ENCODE measurements around the gene MTA3. TPM values are rescaled to one million over a fixed set of nuclear protein-coding genes. Genes with fewer than 3 reads are reported as not detected.

The MTA3 gene
- total and polyA plus RNA-seq, 9 of the 15 experiments (the other 6 are each of a cell fraction or from before 2014, with no cell fraction given), result 12.4 to 39.6 (median 23.5) TPM

GRCh38 chr2:42575458-42576064 lies 7.1 kb downstream of the MTA3 start:
- POLR2A ChIA-PET, result no interaction called here
- CTCF ChIA-PET (ENCODE audit: low intra/inter-chr PET ratio), result no interaction called here
- ATAC-seq (no peak), FAIRE-seq (no peak), DNase-seq (ENCODE audit: extremely low read depth in 1 of 4, low spot score in 3 of 4) (no peak)
- H3K9ac ChIP-seq (ENCODE audit: insufficient read depth in 1 of 2, low read depth in 2 of 2, low read length in 2 of 2), result no peak overlapping the region
- H3K27ac ChIP-seq (ENCODE audit: extremely low read depth, low read depth, low read length), result no peak overlapping the region
- no peaks in the 10 kb centered on the region for H4K20me1 ChIP-seq (replicated peaks; ENCODE audit: control insufficient read depth, insufficient read depth, low read length)
- H3K4me3 ChIP-seq, result no peak overlapping the region
- intact Hi-C loops (cut with micrococcal nuclease) (no loop called here), in situ Hi-C loops (cut with MboI) (no loop called here)
- H3K4me2 ChIP-seq (ENCODE audit: insufficient read depth, low read length), result no peak overlapping the region
- BruUV-seq (replicated peaks), result no TSS peak
- H3K79me2 ChIP-seq (ENCODE audit: control insufficient read depth, insufficient read depth, low read length), result no peaks in the 10 kb centered on the region; the same call in 2 of the 3 replicates
- TF ChIP-seq OTX1 (CRISPR knock-in tag; IDR thresholded peaks at IDR 0.05), result no peak
- no peak for TF ChIP-seq ZNF197 (CRISPR knock-in tag; IDR thresholded peaks at IDR 0.05; ENCODE audit: low read depth)
- no peak for TF ChIP-seq JUND (IDR thresholded peaks at IDR 0.05; ENCODE audit: borderline replicate concordance, low read depth, low read length)
- no peak for TF ChIP-seq JUND (tag; IDR thresholded peaks at IDR 0.05; ENCODE audit: borderline replicate concordance, low read depth, low read length)
- no peak for TF ChIP-seq ARID2 (IDR thresholded peaks at IDR 0.05)
- TF ChIP-seq ZNF707 (CRISPR knock-in tag; conservative IDR thresholded peaks at IDR 0.05), result no peak
- no peak for TF ChIP-seq NFATC3 (IDR thresholded peaks at IDR 0.05)
- no peak for TF ChIP-seq ZKSCAN3 (CRISPR knock-in tag; IDR thresholded peaks at IDR 0.05)
- no peak for TF ChIP-seq NCOA2 (IDR thresholded peaks at IDR 0.05; ENCODE audit: partially characterized antibody in 2 of 2)
- TF ChIP-seq ZBTB7A (IDR thresholded peaks at IDR 0.05; ENCODE audit: borderline replicate concordance, control insufficient read depth, low read depth, low read length), result no peak
- no peak for TF ChIP-seq THAP7 (CRISPR knock-in tag; IDR thresholded peaks at IDR 0.05)
- no peak for TF ChIP-seq MBD1 (CRISPR knock-in tag; IDR thresholded peaks at IDR 0.05)
- no peak for TF ChIP-seq TARDBP (IDR thresholded peaks at IDR 0.05)
- no peak for TF ChIP-seq POU5F1 (IDR thresholded peaks at IDR 0.05; ENCODE audit: borderline replicate concordance, low read depth, low read length, partially characterized antibody)
- TF ChIP-seq MTA1 (IDR thresholded peaks at IDR 0.05; ENCODE audit: borderline replicate concordance), result no peak
- TF ChIP-seq DIDO1 (tag; IDR thresholded peaks at IDR 0.05; ENCODE audit: low read depth), result no peak
- no peak for TF ChIP-seq CREBBP (IDR thresholded peaks at IDR 0.05; ENCODE audit: low read depth, low read length)
- TF ChIP-seq MEF2D (tag; conservative IDR thresholded peaks at IDR 0.05; ENCODE audit: low read depth), result no peak
- TF ChIP-seq MBD2 (IDR thresholded peaks at IDR 0.05; ENCODE audit: borderline replicate concordance, low read depth), result no peak
- TF ChIP-seq GATAD2B (IDR thresholded peaks at IDR 0.05; ENCODE audit: borderline replicate concordance), result no peak
- no peaks in the 10 kb centered on the region for H3K9me1 ChIP-seq (ENCODE audit: control insufficient read depth, insufficient read depth, low read length)
- 78% methylated on average over 3 of the region's 3 CpGs for WGBS (ENCODE audit: insufficient coverage, low coverage, missing lambda C conversion rate)
- H3K36me3 ChIP-seq (ENCODE audit: control insufficient read depth, insufficient read depth, low read length), result peaks cover 27% of the 10 kb centered on the region; the same call in 2 of the 3 replicates
- no peak overlapping the region for H2AFZ ChIP-seq (ENCODE audit: low read depth, low read length)
- no peaks in the 10 kb centered on the region for H3K27me3 ChIP-seq (ENCODE audit: control insufficient read depth in 2 of 2, insufficient read depth in 2 of 2, low read length in 2 of 2)
- H3K9me3 ChIP-seq (replicated peaks; ENCODE audit: control insufficient read depth, insufficient read depth, low read depth, low read length), result no peaks in the 10 kb centered on the region
- H3K4me1 ChIP-seq (replicated peaks in 1 of 2; ENCODE audit: control insufficient read depth in 2 of 2, insufficient read depth in 2 of 2, low read length in 2 of 2), result no peaks in the 10 kb centered on the region

Data from K562 (cell line).